GM21717 (cell line): ENCODE data around the gene FAM149B1.
"Not testable (repeated sequence)": the region's sequence is repeated elsewhere in the genome, so short reads cannot be mapped to it uniquely, and the experiment has no call there.

Source experiments
- ATAC-seq: cut with Tn5 transposase; IDR thresholded peaks from one replicate; pipeline ENCODE4 v1.9.1; 2021; ENCODE audit warnings: mild to moderate bottlenecking, moderate library complexity; ENCODE audit not compliant: unreplicated experiment

The FAM149B1 gene

GRCh38 chr10:73167783-73168464 is at the start of gene FAM149B1, which contains the start of gene ECD:
TSS of gene FAM149B1 (plus strand) at chr10:73168119. CDS start at chr10:73168340, 221 bp downstream.
TSS of gene ECD (minus strand) at chr10:73168008. CDS start at chr10:73163937, 4,071 bp downstream.
- peak; percentile 82 for ATAC-seq

- ATAC-seq, result no peak
Measured at GRCh38 chr10:73119457-73119856, 48.5 kb upstream of the FAM149B1 start.

GRCh38 chr10:73119952-73120351 is 48.0 kb upstream of the FAM149B1 start:
- ATAC-seq, result no peak

GRCh38 chr10:73126343-73126742 is 41.6 kb upstream of the FAM149B1 start:
- no peak for ATAC-seq

- no peak for ATAC-seq
Measured at GRCh38 chr10:73131301-73131700, 36.6 kb upstream of the FAM149B1 start.

GRCh38 chr10:73131913-73132686 is 35.8 kb upstream of the FAM149B1 start:
- no peak for ATAC-seq

- ATAC-seq, result no peak
Measured at GRCh38 chr10:73134727-73135126, 33.2 kb upstream of the FAM149B1 start.

GRCh38 chr10:73136627-73137026 is 31.3 kb upstream of the FAM149B1 start:
- no peak for ATAC-seq

GRCh38 chr10:73139251-73139650 is 28.7 kb upstream of the FAM149B1 start:
- ATAC-seq, result no peak

- ATAC-seq, result no peak
Measured at GRCh38 chr10:73141603-73142002, 26.3 kb upstream of the FAM149B1 start.

GRCh38 chr10:73150633-73151413 is 17.1 kb upstream of the FAM149B1 start:
- ATAC-seq, result not testable (repeated sequence)

GRCh38 chr10:73152009-73152408 is 15.9 kb upstream of the FAM149B1 start:
- no peak for ATAC-seq

- ATAC-seq, result no peak
Measured at GRCh38 chr10:73156054-73156453, 11.9 kb upstream of the FAM149B1 start.

- no peak for ATAC-seq
Measured at GRCh38 chr10:73159038-73159648, 8.8 kb upstream of the FAM149B1 start.

- ATAC-seq, result no peak
Measured at GRCh38 chr10:73161079-73161478, 6.8 kb upstream of the FAM149B1 start.

- no peak for ATAC-seq
Measured at GRCh38 chr10:73161662-73162061, 6.3 kb upstream of the FAM149B1 start.

- no peak for ATAC-seq
Measured at GRCh38 chr10:73163096-73163495, 4.8 kb upstream of the FAM149B1 start.

GRCh38 chr10:73166972-73167371 is 947 bp upstream of the FAM149B1 start:
- ATAC-seq, result no peak

- ATAC-seq, result peak; percentile 24
Measured at GRCh38 chr10:73167458-73167782, 499 bp upstream of the FAM149B1 start.

GRCh38 chr10:73168465-73168803 is 515 bp downstream of the FAM149B1 start:
- ATAC-seq, result peak; percentile 30

GRCh38 chr10:73169320-73169719 is 1.4 kb downstream of the FAM149B1 start:
- ATAC-seq, result no peak
